ENCODE data around the gene ST8SIA2.
A peak's percentile ranks its signal among the peaks of the same experiment; 100 is the strongest.

The ST8SIA2 gene

DNA sequence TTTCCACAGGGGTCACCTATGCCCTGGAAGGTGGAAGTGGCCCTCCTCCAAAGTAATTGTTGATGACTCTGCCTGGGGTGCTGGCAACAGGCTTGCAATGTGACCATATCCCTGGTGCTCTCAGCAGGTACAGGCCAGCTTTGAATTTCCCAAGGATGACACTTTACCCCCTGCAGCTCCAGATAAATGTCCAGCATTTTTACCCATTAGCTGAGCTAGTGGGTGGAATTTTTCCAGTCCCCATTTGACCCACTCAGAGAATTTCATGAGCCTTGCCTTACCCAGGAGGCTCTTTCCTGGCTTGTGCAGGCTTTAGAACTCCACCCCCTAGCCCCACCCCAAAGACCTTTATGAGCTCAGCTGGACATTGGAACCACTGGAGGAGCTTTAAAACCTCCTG, 77.6 kb downstream of the ST8SIA2 start:
- Histone ChIP-seq H3K9me3 (ENCODE audit: control insufficient read depth, insufficient read depth, low read depth, low read length) (no peaks in the 10 kb centered on the region), H3K4me3 (ENCODE audit: low read depth, low read length) (no peak overlapping the region), H3K27ac (ENCODE audit: extremely low read depth, low read depth, low read length) (no peak overlapping the region), H3K36me3 (ENCODE audit: control insufficient read depth in 2 of 2, insufficient read depth in 1 of 2, low read length in 2 of 2) (no peaks in the 10 kb centered on the region), H3K4me1 (ENCODE audit: control insufficient read depth, insufficient read depth, low read length) (no peaks in the 10 kb centered on the region)
- ChIA-PET CTCF (interaction anchor here (1.2 kb wide), 1 partner anchor 380 kb away, joined by 3 read pairs; no protein-coding TSS in a partner anchor), POLR2A (no interaction called here)
- no peak for TF ChIP-seq ZNF776 (tag by site-specific recombination; IDR thresholded peaks at IDR 0.05; ENCODE audit: borderline replicate concordance)
- TF ChIP-seq HOXC10 (CRISPR knock-in tag; IDR thresholded peaks at IDR 0.05) = no peak
- peak; percentile 67 for TF ChIP-seq ZIC2 (tag by site-specific recombination; IDR thresholded peaks at IDR 0.05)
- TF ChIP-seq, protein P1, sequence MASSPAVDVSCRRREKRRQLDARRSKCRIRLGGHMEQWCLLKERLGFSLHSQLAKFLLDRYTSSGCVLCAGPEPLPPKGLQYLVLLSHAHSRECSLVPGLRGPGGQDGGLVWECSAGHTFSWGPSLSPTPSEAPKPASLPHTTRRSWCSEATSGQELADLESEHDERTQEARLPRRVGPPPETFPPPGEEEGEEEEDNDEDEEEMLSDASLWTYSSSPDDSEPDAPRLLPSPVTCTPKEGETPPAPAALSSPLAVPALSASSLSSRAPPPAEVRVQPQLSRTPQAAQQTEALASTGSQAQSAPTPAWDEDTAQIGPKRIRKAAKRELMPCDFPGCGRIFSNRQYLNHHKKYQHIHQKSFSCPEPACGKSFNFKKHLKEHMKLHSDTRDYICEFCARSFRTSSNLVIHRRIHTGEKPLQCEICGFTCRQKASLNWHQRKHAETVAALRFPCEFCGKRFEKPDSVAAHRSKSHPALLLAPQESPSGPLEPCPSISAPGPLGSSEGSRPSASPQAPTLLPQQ (tag by site-specific recombination; IDR thresholded peaks at IDR 0.05) = no peak
- TF ChIP-seq PRDM1 (tag by site-specific recombination; IDR thresholded peaks at IDR 0.05) = no peak
- no peak for TF ChIP-seq ZBTB17 (tag by site-specific recombination; IDR thresholded peaks at IDR 0.05)
- TF ChIP-seq, protein P2, sequence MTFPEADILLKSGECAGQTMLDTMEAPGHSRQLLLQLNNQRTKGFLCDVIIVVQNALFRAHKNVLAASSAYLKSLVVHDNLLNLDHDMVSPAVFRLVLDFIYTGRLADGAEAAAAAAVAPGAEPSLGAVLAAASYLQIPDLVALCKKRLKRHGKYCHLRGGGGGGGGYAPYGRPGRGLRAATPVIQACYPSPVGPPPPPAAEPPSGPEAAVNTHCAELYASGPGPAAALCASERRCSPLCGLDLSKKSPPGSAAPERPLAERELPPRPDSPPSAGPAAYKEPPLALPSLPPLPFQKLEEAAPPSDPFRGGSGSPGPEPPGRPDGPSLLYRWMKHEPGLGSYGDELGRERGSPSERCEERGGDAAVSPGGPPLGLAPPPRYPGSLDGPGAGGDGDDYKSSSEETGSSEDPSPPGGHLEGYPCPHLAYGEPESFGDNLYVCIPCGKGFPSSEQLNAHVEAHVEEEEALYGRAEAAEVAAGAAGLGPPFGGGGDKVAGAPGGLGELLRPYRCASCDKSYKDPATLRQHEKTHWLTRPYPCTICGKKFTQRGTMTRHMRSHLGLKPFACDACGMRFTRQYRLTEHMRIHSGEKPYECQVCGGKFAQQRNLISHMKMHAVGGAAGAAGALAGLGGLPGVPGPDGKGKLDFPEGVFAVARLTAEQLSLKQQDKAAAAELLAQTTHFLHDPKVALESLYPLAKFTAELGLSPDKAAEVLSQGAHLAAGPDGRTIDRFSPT (tag by site-specific recombination; IDR thresholded peaks at IDR 0.05) = no peak
- peak; percentile 79 for TF ChIP-seq GLIS1 (tag by site-specific recombination; IDR thresholded peaks at IDR 0.05)
- TF ChIP-seq ZNF660 (tag by site-specific recombination; IDR thresholded peaks at IDR 0.05) = no peak

DNA sequence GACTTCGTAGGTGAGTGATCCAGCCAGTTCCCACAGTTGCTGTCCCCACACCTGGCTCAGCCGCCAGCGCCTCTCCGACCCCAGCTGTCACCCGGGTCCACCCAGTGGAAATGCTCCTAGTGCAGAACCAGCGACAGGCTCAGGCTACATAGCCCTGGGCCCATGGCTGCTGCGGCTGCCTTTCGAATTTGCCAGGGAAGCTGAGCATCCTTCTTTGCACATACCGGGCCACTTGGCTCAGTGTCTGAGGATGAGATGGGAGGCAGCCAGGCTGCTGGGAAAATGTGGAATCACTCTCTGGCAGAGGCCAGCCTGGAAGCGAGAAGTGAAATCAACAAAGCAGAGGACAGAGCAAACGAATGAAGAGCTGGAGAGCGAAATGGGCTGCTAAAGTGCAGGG, 80.1 kb downstream of the ST8SIA2 start:
- Histone ChIP-seq H3K4me1 (ENCODE audit: control insufficient read depth, insufficient read depth, low read length) (no peaks in the 10 kb centered on the region), H3K27ac (ENCODE audit: extremely low read depth, low read depth, low read length) (no peak overlapping the region), H3K9me3 (ENCODE audit: control insufficient read depth, insufficient read depth, low read depth, low read length) (no peaks in the 10 kb centered on the region), H3K36me3 (ENCODE audit: control insufficient read depth in 2 of 2, insufficient read depth in 1 of 2, low read length in 2 of 2) (no peaks in the 10 kb centered on the region), H3K4me3 (ENCODE audit: low read depth, low read length) (no peak overlapping the region)
- ChIA-PET CTCF (no interaction called here), POLR2A (no interaction called here)
- TF ChIP-seq, protein P3, sequence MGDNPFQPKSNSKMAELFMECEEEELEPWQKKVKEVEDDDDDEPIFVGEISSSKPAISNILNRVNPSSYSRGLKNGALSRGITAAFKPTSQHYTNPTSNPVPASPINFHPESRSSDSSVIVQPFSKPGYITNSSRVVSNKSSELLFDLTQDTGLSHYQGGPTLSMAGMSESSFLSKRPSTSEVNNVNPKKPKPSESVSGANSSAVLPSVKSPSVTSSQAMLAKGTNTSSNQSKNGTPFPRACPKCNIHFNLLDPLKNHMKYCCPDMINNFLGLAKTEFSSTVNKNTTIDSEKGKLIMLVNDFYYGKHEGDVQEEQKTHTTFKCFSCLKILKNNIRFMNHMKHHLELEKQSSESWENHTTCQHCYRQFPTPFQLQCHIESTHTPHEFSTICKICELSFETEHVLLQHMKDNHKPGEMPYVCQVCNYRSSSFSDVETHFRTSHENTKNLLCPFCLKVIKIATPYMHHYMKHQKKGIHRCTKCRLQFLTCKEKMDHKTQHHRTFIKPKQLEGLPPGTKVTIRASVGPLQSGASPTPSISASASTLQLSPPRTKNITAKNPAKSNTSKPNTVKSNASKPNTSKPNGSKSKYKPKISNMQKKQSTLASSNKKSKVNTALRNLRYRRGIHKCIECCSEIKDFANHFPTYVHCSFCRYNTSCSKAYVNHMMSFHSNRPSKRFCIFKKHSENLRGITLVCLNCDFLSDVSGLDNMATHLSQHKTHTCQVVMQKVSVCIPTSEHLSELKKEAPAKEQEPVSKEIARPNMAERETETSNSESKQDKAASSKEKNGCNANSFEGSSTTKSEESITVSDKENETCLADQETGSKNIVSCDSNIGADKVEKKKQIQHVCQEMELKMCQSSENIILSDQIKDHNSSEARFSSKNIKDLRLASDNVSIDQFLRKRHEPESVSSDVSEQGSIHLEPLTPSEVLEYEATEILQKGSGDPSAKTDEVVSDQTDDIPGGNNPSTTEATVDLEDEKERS (tag by site-specific recombination; IDR thresholded peaks at IDR 0.05) = no peak
- TF ChIP-seq ZNF791 (tag by site-specific recombination; IDR thresholded peaks at IDR 0.05) (no peak), ZNF585B (tag by site-specific recombination; IDR thresholded peaks at IDR 0.05) (no peak), ZBTB7A (tag by site-specific recombination; IDR thresholded peaks at IDR 0.05; ENCODE audit: low read depth) (no peak), ZNF311 (tag by site-specific recombination; IDR thresholded peaks at IDR 0.05; ENCODE audit: borderline replicate concordance) (no peak), GLI4 (tag by site-specific recombination; IDR thresholded peaks at IDR 0.05) (no peak), SALL2 (tag by site-specific recombination; IDR thresholded peaks at IDR 0.05; ENCODE audit: borderline replicate concordance) (no peak), ZNF366 (tag by site-specific recombination; conservative IDR thresholded peaks at IDR 0.05) (no peak), ZNF776 (tag by site-specific recombination; IDR thresholded peaks at IDR 0.05; ENCODE audit: borderline replicate concordance) (no peak)
- TF ChIP-seq, protein P4, sequence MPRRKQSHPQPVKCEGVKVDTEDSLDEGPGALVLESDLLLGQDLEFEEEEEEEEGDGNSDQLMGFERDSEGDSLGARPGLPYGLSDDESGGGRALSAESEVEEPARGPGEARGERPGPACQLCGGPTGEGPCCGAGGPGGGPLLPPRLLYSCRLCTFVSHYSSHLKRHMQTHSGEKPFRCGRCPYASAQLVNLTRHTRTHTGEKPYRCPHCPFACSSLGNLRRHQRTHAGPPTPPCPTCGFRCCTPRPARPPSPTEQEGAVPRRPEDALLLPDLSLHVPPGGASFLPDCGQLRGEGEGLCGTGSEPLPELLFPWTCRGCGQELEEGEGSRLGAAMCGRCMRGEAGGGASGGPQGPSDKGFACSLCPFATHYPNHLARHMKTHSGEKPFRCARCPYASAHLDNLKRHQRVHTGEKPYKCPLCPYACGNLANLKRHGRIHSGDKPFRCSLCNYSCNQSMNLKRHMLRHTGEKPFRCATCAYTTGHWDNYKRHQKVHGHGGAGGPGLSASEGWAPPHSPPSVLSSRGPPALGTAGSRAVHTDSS (tag by site-specific recombination; IDR thresholded peaks at IDR 0.05) = no peak
- TF ChIP-seq, protein P5, sequence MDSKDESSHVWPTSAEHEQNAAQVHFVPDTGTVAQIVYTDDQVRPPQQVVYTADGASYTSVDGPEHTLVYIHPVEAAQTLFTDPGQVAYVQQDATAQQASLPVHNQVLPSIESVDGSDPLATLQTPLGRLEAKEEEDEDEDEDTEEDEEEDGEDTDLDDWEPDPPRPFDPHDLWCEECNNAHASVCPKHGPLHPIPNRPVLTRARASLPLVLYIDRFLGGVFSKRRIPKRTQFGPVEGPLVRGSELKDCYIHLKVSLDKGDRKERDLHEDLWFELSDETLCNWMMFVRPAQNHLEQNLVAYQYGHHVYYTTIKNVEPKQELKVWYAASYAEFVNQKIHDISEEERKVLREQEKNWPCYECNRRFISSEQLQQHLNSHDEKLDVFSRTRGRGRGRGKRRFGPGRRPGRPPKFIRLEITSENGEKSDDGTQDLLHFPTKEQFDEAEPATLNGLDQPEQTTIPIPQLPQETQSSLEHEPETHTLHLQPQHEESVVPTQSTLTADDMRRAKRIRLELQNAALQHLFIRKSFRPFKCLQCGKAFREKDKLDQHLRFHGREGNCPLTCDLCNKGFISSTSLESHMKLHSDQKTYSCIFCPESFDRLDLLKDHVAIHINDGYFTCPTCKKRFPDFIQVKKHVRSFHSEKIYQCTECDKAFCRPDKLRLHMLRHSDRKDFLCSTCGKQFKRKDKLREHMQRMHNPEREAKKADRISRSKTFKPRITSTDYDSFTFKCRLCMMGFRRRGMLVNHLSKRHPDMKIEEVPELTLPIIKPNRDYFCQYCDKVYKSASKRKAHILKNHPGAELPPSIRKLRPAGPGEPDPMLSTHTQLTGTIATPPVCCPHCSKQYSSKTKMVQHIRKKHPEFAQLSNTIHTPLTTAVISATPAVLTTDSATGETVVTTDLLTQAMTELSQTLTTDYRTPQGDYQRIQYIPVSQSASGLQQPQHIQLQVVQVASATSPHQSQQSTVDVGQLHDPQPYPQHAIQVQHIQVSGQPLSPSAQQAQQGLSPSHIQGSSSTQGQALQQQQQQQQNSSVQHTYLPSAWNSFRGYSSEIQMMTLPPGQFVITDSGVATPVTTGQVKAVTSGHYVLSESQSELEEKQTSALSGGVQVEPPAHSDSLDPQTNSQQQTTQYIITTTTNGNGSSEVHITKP (tag by site-specific recombination; IDR thresholded peaks at IDR 0.05) = no peak
- TF ChIP-seq, protein P6, sequence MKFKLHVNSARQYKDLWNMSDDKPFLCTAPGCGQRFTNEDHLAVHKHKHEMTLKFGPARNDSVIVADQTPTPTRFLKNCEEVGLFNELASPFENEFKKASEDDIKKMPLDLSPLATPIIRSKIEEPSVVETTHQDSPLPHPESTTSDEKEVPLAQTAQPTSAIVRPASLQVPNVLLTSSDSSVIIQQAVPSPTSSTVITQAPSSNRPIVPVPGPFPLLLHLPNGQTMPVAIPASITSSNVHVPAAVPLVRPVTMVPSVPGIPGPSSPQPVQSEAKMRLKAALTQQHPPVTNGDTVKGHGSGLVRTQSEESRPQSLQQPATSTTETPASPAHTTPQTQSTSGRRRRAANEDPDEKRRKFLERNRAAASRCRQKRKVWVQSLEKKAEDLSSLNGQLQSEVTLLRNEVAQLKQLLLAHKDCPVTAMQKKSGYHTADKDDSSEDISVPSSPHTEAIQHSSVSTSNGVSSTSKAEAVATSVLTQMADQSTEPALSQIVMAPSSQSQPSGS (tag by site-specific recombination; IDR thresholded peaks at IDR 0.05; ENCODE audit: low read depth) = no peak
